Measurements from ENCODE around the gene TESPA1. TPM values are rescaled to one million over a fixed set of nuclear protein-coding genes. Genes with fewer than 3 reads are reported as not detected.
A peak's percentile ranks its signal among the peaks of the same experiment; 100 is the strongest.

The TESPA1 gene
- total RNA-seq, 1 donor from 2014 or later, result 5.0 TPM

GRCh38 chr12:54959291-54960018 is 25.1 kb downstream of the TESPA1 start:
- peaks cover 16% of the 10 kb centered on the region for H3K27me3 ChIP-seq (ENCODE audit: low read depth)
- H3K36me3 ChIP-seq, result no peaks in the 10 kb centered on the region
- H3K9me3 ChIP-seq, result no peaks in the 10 kb centered on the region
- H3K27ac ChIP-seq, result no peak overlapping the region
- H3K4me1 ChIP-seq, result no peaks in the 10 kb centered on the region
- TF ChIP-seq CTCF (IDR thresholded peaks at IDR 0.05), result no peak
- intact Hi-C loops (cut with DNase I), result loop anchor here (10.0 kb wide), 1 partner anchor 215 kb away; no protein-coding TSS in a partner anchor
- DNase-seq (no peak), ATAC-seq (no peak)
- no peak overlapping the region for H3K4me3 ChIP-seq

GRCh38 chr12:54958048-54958658 is 26.4 kb downstream of the TESPA1 start:
- Histone ChIP-seq H3K9me3 (no peaks in the 10 kb centered on the region), H3K4me3 (no peak overlapping the region), H3K36me3 (no peaks in the 10 kb centered on the region), H3K4me1 (no peaks in the 10 kb centered on the region), H3K27ac (no peak overlapping the region), H3K27me3 (ENCODE audit: low read depth) (peaks cover 15% of the 10 kb centered on the region)
- peak; percentile 72 for TF ChIP-seq CTCF (IDR thresholded peaks at IDR 0.05)
- ATAC-seq, result peak; percentile 62 to 70
- no peak for DNase-seq
- intact Hi-C loops (cut with DNase I), result no loop called here

- no peaks in the 10 kb centered on the region for H3K9me3 ChIP-seq
- no peak overlapping the region for H3K4me3 ChIP-seq
- ATAC-seq, result no peak
- no peak for TF ChIP-seq CTCF (IDR thresholded peaks at IDR 0.05)
- no peaks in the 10 kb centered on the region for H3K4me1 ChIP-seq
- H3K27ac ChIP-seq, result no peak overlapping the region
- intact Hi-C loops (cut with DNase I), result no loop called here
- H3K36me3 ChIP-seq, result no peaks in the 10 kb centered on the region
- H3K27me3 ChIP-seq (ENCODE audit: low read depth), result peaks cover 10% of the 10 kb centered on the region
- no peak for DNase-seq
Measured at GRCh38 chr12:54956818-54957641, 27.5 kb downstream of the TESPA1 start.

GRCh38 chr12:54956322-54956721 is 28.2 kb downstream of the TESPA1 start:
- intact Hi-C loops (cut with DNase I), result no loop called here
- H3K36me3 ChIP-seq, result no peaks in the 10 kb centered on the region

More at GRCh38 chr12:54956322-54956721, 28.2 kb downstream of the TESPA1 start:
- peaks cover 10% of the 10 kb centered on the region for H3K27me3 ChIP-seq (ENCODE audit: low read depth)
- TF ChIP-seq CTCF (IDR thresholded peaks at IDR 0.05), result no peak
- no peak overlapping the region for H3K27ac ChIP-seq
- H3K9me3 ChIP-seq, result no peaks in the 10 kb centered on the region
- H3K4me3 ChIP-seq, result no peak overlapping the region
- no peaks in the 10 kb centered on the region for H3K4me1 ChIP-seq
- DNase-seq (no peak), ATAC-seq (no peak)

Measured in lower lobe of right lung (tissue), 2 donors.